ENCODE data around the gene NCAM1. TPM values are rescaled to one million over a fixed set of nuclear protein-coding genes. Genes with fewer than 3 reads are reported as not detected.
"Not testable (repeated sequence)": the region's sequence is repeated elsewhere in the genome, so short reads cannot be mapped to it uniquely, and the experiment has no call there.

The NCAM1 gene
- total RNA-seq, 1 donor from 2014 or later: 1.2 TPM

- DNase-seq (ENCODE audit: low read depth in 2 of 2): no peak
Measured at GRCh38 chr11:113021111-113021510, 59.9 kb downstream of the NCAM1 start.

GRCh38 chr11:113022262-113022661, 61.0 kb downstream of the NCAM1 start:
- DNase-seq (ENCODE audit: low read depth in 2 of 2): no peak

- DNase-seq (ENCODE audit: low read depth in 2 of 2): no peak
Measured at GRCh38 chr11:113023228-113023627, 62.0 kb downstream of the NCAM1 start.

- no peak for DNase-seq (ENCODE audit: low read depth in 2 of 2)
Measured at GRCh38 chr11:113023986-113024385, 62.8 kb downstream of the NCAM1 start.

- DNase-seq (ENCODE audit: low read depth in 2 of 2): no peak
Measured at GRCh38 chr11:113026778-113027177, 65.6 kb downstream of the NCAM1 start.

GRCh38 chr11:113034576-113034975, 73.4 kb downstream of the NCAM1 start:
- no peak for DNase-seq (ENCODE audit: low read depth in 2 of 2)

- DNase-seq (ENCODE audit: low read depth in 2 of 2): no peak
Measured at GRCh38 chr11:113035708-113036107, 74.5 kb downstream of the NCAM1 start.

- no peak for DNase-seq (ENCODE audit: low read depth in 2 of 2)
Measured at GRCh38 chr11:113043698-113044097, 82.5 kb downstream of the NCAM1 start.

- no peak for DNase-seq (ENCODE audit: low read depth in 2 of 2)
Measured at GRCh38 chr11:113045146-113045545, 83.9 kb downstream of the NCAM1 start.

- no peak for DNase-seq (ENCODE audit: low read depth in 2 of 2)
Measured at GRCh38 chr11:113046866-113047265, 85.6 kb downstream of the NCAM1 start.

GRCh38 chr11:113048820-113049768, 87.9 kb downstream of the NCAM1 start:
- no peak for DNase-seq (ENCODE audit: low read depth in 2 of 2)

- DNase-seq (ENCODE audit: low read depth in 2 of 2): not testable (repeated sequence)
Measured at GRCh38 chr11:113053042-113053441, 91.8 kb downstream of the NCAM1 start.

- no peak for DNase-seq (ENCODE audit: low read depth in 2 of 2)
Measured at GRCh38 chr11:113057038-113057437, 95.8 kb downstream of the NCAM1 start.

- DNase-seq (ENCODE audit: low read depth in 2 of 2): no peak
Measured at GRCh38 chr11:113059548-113059947, 98.3 kb downstream of the NCAM1 start.

GRCh38 chr11:113065330-113065729, 104.1 kb downstream of the NCAM1 start:
- no peak for DNase-seq (ENCODE audit: low read depth in 2 of 2)

- DNase-seq (ENCODE audit: low read depth in 2 of 2): no peak
Measured at GRCh38 chr11:113072237-113072858, 111.1 kb downstream of the NCAM1 start.

- no peak for DNase-seq (ENCODE audit: low read depth in 2 of 2)
Measured at GRCh38 chr11:113073290-113073953, 112.2 kb downstream of the NCAM1 start.

GRCh38 chr11:113075586-113076095, 114.4 kb downstream of the NCAM1 start:
- DNase-seq (ENCODE audit: low read depth in 2 of 2): no peak

GRCh38 chr11:113077379-113077778, 116.2 kb downstream of the NCAM1 start:
- no peak for DNase-seq (ENCODE audit: low read depth in 2 of 2)

GRCh38 chr11:113082341-113082955, 121.2 kb downstream of the NCAM1 start:
- no peak for DNase-seq (ENCODE audit: low read depth in 2 of 2)

- no peak for DNase-seq (ENCODE audit: low read depth in 2 of 2)
Measured at GRCh38 chr11:113083571-113083970, 122.4 kb downstream of the NCAM1 start.

GRCh38 chr11:113084297-113084696, 123.1 kb downstream of the NCAM1 start:
- DNase-seq (ENCODE audit: low read depth in 2 of 2): no peak

All from lung microvascular endothelial cell (primary cell).